ENCODE measurements around the gene HDLBP. TPM values are rescaled to one million over a fixed set of nuclear protein-coding genes. Genes with fewer than 3 reads are reported as not detected.

Gene HDLBP
- total RNA-seq, 1 experiment from 2014 or later, result 350 TPM

DNA sequence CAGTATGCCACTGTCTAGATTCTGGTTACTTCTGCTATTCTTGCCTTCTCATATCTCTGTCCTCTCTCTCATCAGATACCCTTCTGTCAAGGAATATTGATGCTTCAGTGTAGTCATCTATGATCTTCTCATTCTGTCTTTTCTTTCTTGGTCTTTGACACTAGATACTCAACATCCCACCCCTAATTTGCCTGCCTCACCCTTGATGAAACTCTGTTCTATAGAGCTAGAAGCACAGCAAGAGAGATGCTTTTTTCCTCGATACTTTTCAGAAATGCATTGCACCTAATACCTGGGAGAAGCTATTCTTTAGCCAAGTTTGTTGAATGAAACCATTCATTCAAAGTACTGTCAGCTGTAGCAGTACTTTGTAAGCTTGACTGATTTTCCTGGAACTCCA is 9.8 kb upstream of the HDLBP start:
- ChIA-PET POLR2A (no interaction called here), CTCF (no interaction called here)
- Mint-ChIP-seq H3K4me3 (ENCODE audit: unreplicated experiment) (no peak overlapping the region), H3K9me3 (ENCODE audit: unreplicated experiment) (no peaks in the 10 kb centered on the region), H3K27ac (ENCODE audit: unreplicated experiment) (no peak overlapping the region), H3K36me3 (ENCODE audit: insufficient read depth, unreplicated experiment) (peaks cover 60% of the 10 kb centered on the region), H3K27me3 (ENCODE audit: insufficient read depth, unreplicated experiment) (no peaks in the 10 kb centered on the region), H3K4me1 (ENCODE audit: low read depth, unreplicated experiment) (peaks cover 17% of the 10 kb centered on the region)
- BruUV-seq (replicated peaks), result no TSS peak
- DNase-seq, result no peak
- TF ChIP-seq, protein P1, sequence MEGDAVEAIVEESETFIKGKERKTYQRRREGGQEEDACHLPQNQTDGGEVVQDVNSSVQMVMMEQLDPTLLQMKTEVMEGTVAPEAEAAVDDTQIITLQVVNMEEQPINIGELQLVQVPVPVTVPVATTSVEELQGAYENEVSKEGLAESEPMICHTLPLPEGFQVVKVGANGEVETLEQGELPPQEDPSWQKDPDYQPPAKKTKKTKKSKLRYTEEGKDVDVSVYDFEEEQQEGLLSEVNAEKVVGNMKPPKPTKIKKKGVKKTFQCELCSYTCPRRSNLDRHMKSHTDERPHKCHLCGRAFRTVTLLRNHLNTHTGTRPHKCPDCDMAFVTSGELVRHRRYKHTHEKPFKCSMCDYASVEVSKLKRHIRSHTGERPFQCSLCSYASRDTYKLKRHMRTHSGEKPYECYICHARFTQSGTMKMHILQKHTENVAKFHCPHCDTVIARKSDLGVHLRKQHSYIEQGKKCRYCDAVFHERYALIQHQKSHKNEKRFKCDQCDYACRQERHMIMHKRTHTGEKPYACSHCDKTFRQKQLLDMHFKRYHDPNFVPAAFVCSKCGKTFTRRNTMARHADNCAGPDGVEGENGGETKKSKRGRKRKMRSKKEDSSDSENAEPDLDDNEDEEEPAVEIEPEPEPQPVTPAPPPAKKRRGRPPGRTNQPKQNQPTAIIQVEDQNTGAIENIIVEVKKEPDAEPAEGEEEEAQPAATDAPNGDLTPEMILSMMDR (IDR thresholded peaks at IDR 0.05; ENCODE audit: insufficient read depth in 1 of 2, low read depth in 1 of 2, low read length in 1 of 2, severe bottlenecking in 1 of 2, unreplicated experiment in 1 of 2), result no peak
- H3K36me3 ChIP-seq (ENCODE audit: control insufficient read depth, insufficient read depth, low read length), result no peaks in the 10 kb centered on the region
- intact Hi-C loops (cut with micrococcal nuclease; ENCODE audit: unreplicated experiment), result no loop called here
- H3K27me3 ChIP-seq (replicated peaks; ENCODE audit: control insufficient read depth, insufficient read depth, low read length), result no peaks in the 10 kb centered on the region
- no peak overlapping the region for H3K4me3 ChIP-seq (ENCODE audit: low read depth, low read length)
- no peaks in the 10 kb centered on the region for H3K4me1 ChIP-seq
- no peaks in the 10 kb centered on the region for H3K9me3 ChIP-seq

DNA sequence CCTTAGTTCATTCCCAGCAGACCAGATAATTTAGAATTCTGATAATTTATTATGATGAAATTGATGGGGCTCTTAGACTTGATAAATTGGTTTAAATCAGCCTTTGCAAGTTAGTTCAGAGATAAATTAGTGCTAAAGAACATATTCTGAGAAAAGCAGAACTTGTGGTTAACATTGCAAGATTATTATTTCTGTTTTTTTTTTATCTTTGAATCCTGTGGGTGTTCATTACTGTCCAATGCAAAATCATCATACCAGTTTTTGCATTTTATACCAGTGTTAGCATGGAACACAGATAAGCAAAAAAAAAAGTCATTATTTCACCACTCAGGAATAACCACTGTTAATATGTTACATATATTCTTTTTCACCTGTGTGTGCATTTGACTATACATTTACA is 9.3 kb upstream of the HDLBP start:
- Histone ChIP-seq H3K27me3 (replicated peaks; ENCODE audit: control insufficient read depth, insufficient read depth, low read length) (no peaks in the 10 kb centered on the region), H3K9me3 (no peaks in the 10 kb centered on the region), H3K4me3 (ENCODE audit: low read depth, low read length) (no peak overlapping the region), H3K36me3 (ENCODE audit: control insufficient read depth, insufficient read depth, low read length) (no peaks in the 10 kb centered on the region), H3K4me1 (no peaks in the 10 kb centered on the region)
- BruUV-seq (replicated peaks), result no TSS peak
- H3K4me3 Mint-ChIP-seq (ENCODE audit: unreplicated experiment), result no peak overlapping the region
- no peak for DNase-seq
- H3K27ac Mint-ChIP-seq (ENCODE audit: unreplicated experiment), result no peak overlapping the region
- intact Hi-C loops (cut with micrococcal nuclease; ENCODE audit: unreplicated experiment), result no loop called here
- H3K9me3 Mint-ChIP-seq (ENCODE audit: unreplicated experiment), result no peaks in the 10 kb centered on the region
- H3K36me3 Mint-ChIP-seq (ENCODE audit: insufficient read depth, unreplicated experiment), result peaks cover 61% of the 10 kb centered on the region
- H3K4me1 Mint-ChIP-seq (ENCODE audit: low read depth, unreplicated experiment), result peaks cover 17% of the 10 kb centered on the region
- POLR2A ChIA-PET, result no interaction called here
- CTCF ChIA-PET, result no interaction called here
- TF ChIP-seq, protein P1 (IDR thresholded peaks at IDR 0.05; ENCODE audit: insufficient read depth in 1 of 2, low read depth in 1 of 2, low read length in 1 of 2, severe bottlenecking in 1 of 2, unreplicated experiment in 1 of 2), result no peak
- H3K27me3 Mint-ChIP-seq (ENCODE audit: insufficient read depth, unreplicated experiment), result no peaks in the 10 kb centered on the region

DNA sequence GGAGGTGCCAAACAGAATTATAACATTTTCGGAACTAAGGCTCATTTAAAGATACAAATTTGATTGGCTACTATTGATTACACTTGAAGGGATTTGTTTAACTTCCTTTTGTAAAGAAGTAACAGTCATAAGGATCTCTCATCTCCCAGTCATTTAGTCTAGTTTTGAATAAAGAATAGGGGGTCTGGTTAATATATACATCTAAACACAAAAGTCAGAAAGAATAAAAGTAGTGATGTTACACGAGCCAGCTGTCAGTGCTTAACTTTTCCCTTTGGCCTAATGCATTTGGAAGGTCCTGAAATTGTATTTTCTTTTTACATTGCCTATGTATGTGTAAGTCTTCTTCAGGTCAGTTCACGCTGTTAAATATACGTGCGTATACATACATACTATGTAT is 8.3 kb upstream of the HDLBP start:
- no TSS peak for BruUV-seq (replicated peaks)
- CTCF ChIA-PET, result no interaction called here
- H3K36me3 Mint-ChIP-seq (ENCODE audit: insufficient read depth, unreplicated experiment), result peaks cover 54% of the 10 kb centered on the region

More for the DNA sequence above, 8.3 kb upstream of the HDLBP start:
- intact Hi-C loops (cut with micrococcal nuclease; ENCODE audit: unreplicated experiment), result no loop called here
- Mint-ChIP-seq H3K27me3 (ENCODE audit: insufficient read depth, unreplicated experiment) (no peaks in the 10 kb centered on the region), H3K4me3 (ENCODE audit: unreplicated experiment) (no peak overlapping the region), H3K9me3 (ENCODE audit: unreplicated experiment) (no peaks in the 10 kb centered on the region), H3K4me1 (ENCODE audit: low read depth, unreplicated experiment) (peaks cover 17% of the 10 kb centered on the region), H3K27ac (ENCODE audit: unreplicated experiment) (no peak overlapping the region)
- H3K9me3 ChIP-seq, result no peaks in the 10 kb centered on the region
- DNase-seq, result no peak
- POLR2A ChIA-PET, result no interaction called here
- no peak overlapping the region for H3K4me3 ChIP-seq (ENCODE audit: low read depth, low read length)
- TF ChIP-seq, protein P1 (IDR thresholded peaks at IDR 0.05; ENCODE audit: insufficient read depth in 1 of 2, low read depth in 1 of 2, low read length in 1 of 2, severe bottlenecking in 1 of 2, unreplicated experiment in 1 of 2), result no peak
- H3K36me3 ChIP-seq (ENCODE audit: control insufficient read depth, insufficient read depth, low read length), result no peaks in the 10 kb centered on the region
- no peaks in the 10 kb centered on the region for H3K27me3 ChIP-seq (replicated peaks; ENCODE audit: control insufficient read depth, insufficient read depth, low read length)
- H3K4me1 ChIP-seq, result no peaks in the 10 kb centered on the region

Measured in Caco-2 (cell line).